Breast epithelium (tissue), 3 donors: ENCODE data around the gene UNC50.

ENCODE experiments used
- CTCF ChIP-seq, 3 donors: fragments of 450-650 bp; IDR thresholded peaks; one replicate each; pipeline ENCODE4 v1.5.1; 2016 to 2017; ENCODE audit warnings: antibody characterized with exemption in 3 of 3, mild to moderate bottlenecking in 3 of 3, moderate library complexity in 3 of 3
- POLR2AphosphoS5 ChIP-seq, 3 donors: sonication (generic); formaldehyde crosslinking; IDR thresholded peaks; one replicate each; pipeline ENCODE4 v1.6.1; 2017; ENCODE audit warnings: antibody characterized with exemption in 3 of 3

GRCh38 chr2:98577313-98577712, 31.1 kb upstream of the UNC50 start:
- TF ChIP-seq POLR2AphosphoS5 (IDR thresholded peaks at IDR 0.05) = no peak
- TF ChIP-seq CTCF (IDR thresholded peaks at IDR 0.05) = no peak
